Left colon (tissue), 2 donors: Measurements from ENCODE around the gene GOT1. TPM values are rescaled to one million over a fixed set of nuclear protein-coding genes. Genes with fewer than 3 reads are reported as not detected.

Source experiments
- ATAC-seq: fragments of 200-7000 bp; cut with Tn5 transposase; one replicate; pipeline ENCODE4 v1.9.1; 2020; ENCODE audit warnings: mild to moderate bottlenecking, moderate library complexity
- DNase-seq, 2 donors: peaks; one replicate each; pipeline ENCODE4 v3.0.0-alpha.2; 2020
- intact Hi-C, 2 donors: fragments of 100-400 bp; cut with DNase I in 1 of 2; cut with micrococcal nuclease in 1 of 2; formaldehyde crosslinking; loops; one replicate each; pipeline versions ENCODE4 v1.11.2 to v1.14.0; 2022; cut with DNase I, micrococcal nuclease
- total RNA-seq, 2 donors: library from RNA; stranded (reverse); fragmentation: NEBNext Ultra II Directional; extraction: Animal tissue kit (Norgen Biotek cat#: 25700); gene quantifications; one replicate each; pipeline ENCODE4 v1.2.1, GENCODE V29; 2021
- donor health status: DM: no; HTN: no; CAD: no.
- donor health status: DM: yes; HTN: yes; CAD: no.

GOT1 gene
- total RNA-seq, 2 donors from 2014 or later: 91.5 to 107 TPM

DNA sequence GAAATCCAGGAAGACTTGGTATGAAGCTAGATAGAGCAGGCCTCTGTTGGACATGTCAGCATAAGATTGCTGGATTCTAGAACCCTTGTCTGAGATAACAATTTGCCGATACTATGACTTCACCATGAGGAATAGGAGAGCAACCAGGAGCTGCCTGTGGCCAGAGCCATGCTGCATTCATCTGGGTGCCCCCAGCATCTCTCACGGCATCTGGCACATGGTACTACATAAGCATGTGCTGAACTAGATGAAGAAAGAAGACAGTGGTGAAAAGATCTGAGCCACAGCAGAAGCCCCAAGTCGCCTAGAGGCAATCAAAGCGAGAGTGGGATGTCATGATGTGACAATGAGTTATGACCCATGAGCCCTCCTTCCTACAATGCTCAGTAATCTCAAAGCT, 19.5 kb downstream of the GOT1 start:
- ATAC-seq (no peak), DNase-seq (no peak)
- intact Hi-C loops: no loop called here

DNA sequence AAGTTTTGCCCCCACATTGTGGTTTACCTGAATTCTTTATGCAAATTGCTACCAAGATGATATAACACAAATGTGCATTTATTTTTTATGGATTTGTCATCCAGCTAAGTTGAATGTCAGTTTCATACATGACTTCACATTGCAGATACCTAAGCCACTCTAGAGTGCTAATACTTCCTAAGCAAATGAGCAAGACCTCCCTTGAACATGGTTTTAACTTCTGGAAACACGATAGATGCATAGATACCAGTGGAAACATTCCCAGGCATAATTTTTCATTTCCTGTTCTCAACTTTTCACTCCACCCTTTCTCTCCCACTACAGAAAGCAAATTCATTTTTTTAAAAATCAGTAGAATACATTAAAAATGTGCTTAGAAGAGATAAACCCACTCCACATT, 20.3 kb downstream of the GOT1 start:
- intact Hi-C loops: no loop called here
- ATAC-seq (no peak), DNase-seq (no peak)

DNA sequence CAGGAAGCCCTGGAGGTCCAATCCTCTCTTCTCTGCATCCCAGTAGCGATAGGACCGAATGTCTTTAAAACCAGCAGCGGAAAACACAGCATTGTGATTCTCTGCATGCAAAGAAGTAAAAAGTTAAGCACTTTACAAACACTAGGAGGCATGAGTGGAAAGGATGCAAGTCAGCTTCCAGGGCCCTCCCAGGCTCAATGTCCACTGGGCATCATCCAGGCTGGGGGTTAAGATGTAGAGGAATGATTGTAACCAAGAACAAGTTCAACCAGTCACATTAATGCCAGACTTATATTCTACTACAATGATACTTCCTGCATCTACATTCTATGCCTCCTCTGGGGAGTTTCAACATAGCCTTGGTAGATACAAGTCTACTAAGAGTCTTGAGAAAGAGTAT, 24.3 kb downstream of the GOT1 start:
- peak; percentile 45 for ATAC-seq
- DNase-seq: no peak

DNA sequence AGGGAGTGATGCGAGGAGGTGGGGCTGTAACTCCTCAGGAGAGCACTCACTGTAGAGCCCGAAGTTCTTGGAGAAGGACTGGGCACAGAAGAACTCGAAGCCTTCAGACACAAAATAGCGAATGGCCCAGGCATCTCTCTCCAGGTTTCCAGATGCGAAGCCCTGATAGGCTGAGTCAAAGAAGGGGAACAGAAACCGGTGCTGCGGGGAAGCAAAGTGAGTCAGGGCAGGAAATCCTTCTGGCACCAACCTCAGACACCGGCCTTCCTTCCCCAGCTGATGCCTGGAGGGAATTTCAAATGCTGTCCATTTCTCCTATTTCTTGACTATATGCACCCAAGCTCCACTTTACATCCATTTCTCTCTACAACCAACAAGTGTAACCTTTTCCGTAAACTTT, 26.8 kb downstream of the GOT1 start:
- DNase-seq (no peak), ATAC-seq (no peak)
- intact Hi-C loops: no loop called here

More for the DNA sequence above, 24.3 kb downstream of the GOT1 start:
- intact Hi-C loops: no loop called here

DNA sequence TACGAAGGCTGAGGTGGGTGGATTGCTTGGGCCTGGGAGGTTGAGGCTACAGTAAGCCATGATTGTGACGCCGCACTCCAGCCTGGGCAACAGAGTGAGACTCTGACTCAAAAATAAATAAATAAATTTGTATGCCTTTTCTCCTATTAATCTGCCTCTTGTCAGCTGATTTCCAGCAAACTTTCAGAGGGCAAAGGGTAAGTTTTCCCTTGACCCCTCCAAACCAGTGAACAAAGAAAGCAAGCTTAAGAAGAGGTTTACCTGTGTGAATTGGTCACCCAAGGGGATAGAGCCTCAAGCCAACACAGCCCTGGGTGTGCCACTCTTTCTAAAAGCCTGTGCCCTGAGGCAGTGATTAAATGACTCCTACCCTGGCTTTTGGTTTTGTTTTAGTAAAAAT, 30.8 kb downstream of the GOT1 start:
- ATAC-seq: no peak
- intact Hi-C loops: loop anchor here in 1 of 2 donors (10.0 kb wide), 1 partner anchor 215 kb away; no protein-coding TSS in a partner anchor
- no peak for DNase-seq

GRCh38 chr10:99396471-99396870, 34.0 kb downstream of the GOT1 start:
- intact Hi-C loops: loop anchor here in 1 of 2 donors (10.0 kb wide), 1 partner anchor 218 kb away; no protein-coding TSS in a partner anchor
- ATAC-seq (no peak), DNase-seq (no peak)

GRCh38 chr10:99395750-99396445, 34.5 kb downstream of the GOT1 start:
- DNase-seq (no peak), ATAC-seq (peak; percentile 5)
- intact Hi-C loops: loop anchor here in 1 of 2 donors (10.0 kb wide), 1 partner anchor 219 kb away; no protein-coding TSS in a partner anchor

DNA sequence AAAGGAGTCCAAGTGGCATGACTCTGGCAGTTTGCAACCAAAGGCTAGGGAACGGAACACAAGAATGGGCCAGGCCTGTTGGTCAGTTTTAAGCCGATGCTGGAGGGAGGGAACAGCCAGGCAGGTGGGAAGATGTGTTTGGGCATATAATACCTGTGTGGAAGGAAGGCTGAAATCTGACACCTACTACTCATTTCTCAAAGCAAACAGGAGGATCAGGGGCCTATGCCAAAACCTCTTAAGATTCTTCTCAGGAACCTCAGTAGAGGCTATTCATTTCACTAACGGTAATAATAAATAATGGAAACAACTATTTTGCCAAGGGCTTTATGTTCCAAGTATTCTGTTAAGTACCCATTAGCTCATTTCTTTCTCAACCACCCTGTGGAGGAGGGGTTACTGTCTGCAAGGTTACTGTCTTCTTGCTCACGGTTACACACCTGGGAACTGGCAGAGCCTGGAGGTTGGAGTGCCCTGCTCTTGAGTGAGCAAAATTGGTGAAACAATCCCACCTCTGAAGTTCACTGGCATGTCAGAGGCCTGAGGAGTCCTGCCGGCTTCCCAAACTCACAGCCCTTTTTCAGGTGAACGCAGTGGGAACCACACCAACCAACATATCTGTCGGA, 35.5 kb downstream of the GOT1 start:
- intact Hi-C loops: loop anchor here in 1 of 2 donors (10.0 kb wide), 1 partner anchor 220 kb away; no protein-coding TSS in a partner anchor
- DNase-seq (no peak), ATAC-seq (no peak)

- DNase-seq (no peak), ATAC-seq (no peak)
- intact Hi-C loops: loop anchor here in 1 of 2 donors (10.0 kb wide), 1 partner anchor 221 kb away; no protein-coding TSS in a partner anchor
Observed at GRCh38 chr10:99394256-99394655, 36.2 kb downstream of the GOT1 start.

- ATAC-seq (peak; percentile 20), DNase-seq (no peak)
- intact Hi-C loops: loop anchor here in 1 of 2 donors (10.0 kb wide), 1 partner anchor 221 kb away; no protein-coding TSS in a partner anchor
Observed at GRCh38 chr10:99393683-99394082, 36.7 kb downstream of the GOT1 start.

- DNase-seq: no peak
- peak; percentile 4 for ATAC-seq
- intact Hi-C loops: loop anchor here in 1 of 2 donors (10.0 kb wide), 1 partner anchor 222 kb away; no protein-coding TSS in a partner anchor
Observed at GRCh38 chr10:99393036-99393435, 37.4 kb downstream of the GOT1 start.

DNA sequence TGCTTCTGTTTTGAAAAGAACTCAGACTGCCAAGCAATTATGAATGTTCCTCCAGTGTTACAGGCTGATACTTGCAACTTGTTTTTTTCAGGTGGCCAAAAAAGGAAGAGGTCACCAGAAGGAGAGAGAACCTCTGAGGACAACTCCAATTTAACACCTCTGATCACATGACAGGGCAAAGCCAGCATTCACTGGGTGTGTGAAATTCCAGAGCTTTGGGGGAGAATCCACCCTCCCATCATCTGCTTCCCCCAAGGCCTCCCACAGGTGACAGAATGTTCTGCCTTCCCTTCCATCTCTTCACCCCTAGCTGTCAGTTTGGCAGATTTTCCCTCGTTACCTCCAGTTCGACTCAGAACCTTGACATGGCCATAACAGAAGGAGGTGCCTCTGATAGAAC, 39.1 kb downstream of the GOT1 start:
- DNase-seq (no peak), ATAC-seq (no peak)
- intact Hi-C loops: loop anchor here in 1 of 2 donors (10.0 kb wide), 1 partner anchor 223 kb away; no protein-coding TSS in a partner anchor

- DNase-seq: no peak
- intact Hi-C loops: loop anchor here in 1 of 2 donors (10.0 kb wide), 1 partner anchor 225 kb away; no protein-coding TSS in a partner anchor
- no peak for ATAC-seq
Observed at GRCh38 chr10:99389729-99390480, 40.5 kb downstream of the GOT1 start.

- intact Hi-C loops: no loop called here
- DNase-seq: no peak
- ATAC-seq: no peak
Observed at GRCh38 chr10:99387541-99387940, 42.9 kb downstream of the GOT1 start.

- intact Hi-C loops: no loop called here
- no peak for ATAC-seq
- no peak for DNase-seq
Observed at GRCh38 chr10:99387071-99387470, 43.4 kb downstream of the GOT1 start.

GRCh38 chr10:99382176-99382575, 48.2 kb downstream of the GOT1 start:
- intact Hi-C loops: no loop called here
- DNase-seq (no peak), ATAC-seq (no peak)

GRCh38 chr10:99375426-99375825, 55.0 kb downstream of the GOT1 start:
- no peak for DNase-seq
- intact Hi-C loops: no loop called here
- ATAC-seq: no peak

GRCh38 chr10:99374972-99375371, 55.5 kb downstream of the GOT1 start:
- ATAC-seq: no peak
- DNase-seq: no peak
- intact Hi-C loops: no loop called here

- intact Hi-C loops: no loop called here
- DNase-seq (no peak), ATAC-seq (no peak)
Observed at GRCh38 chr10:99374526-99374925, 55.9 kb downstream of the GOT1 start.
